SIG-M5 treated with dmso at 0.1 percent for 504 hours (cell line): Measurements from ENCODE around the gene SUCO.
"Not testable (repeated sequence)": the region's sequence is repeated elsewhere in the genome, so short reads cannot be mapped to it uniquely, and the experiment has no call there.

Experiments
- DNase-seq: peaks from one replicate; lab custom pipeline; 2025; ENCODE audit not compliant: unreplicated experiment; lab: John Stamatoyannopoulos, UW

Gene SUCO

GRCh38 chr1:172559572-172560210 is 26.7 kb downstream of the SUCO start:
- DNase-seq: no peak

GRCh38 chr1:172561252-172561651 is 28.3 kb downstream of the SUCO start:
- no peak for DNase-seq

GRCh38 chr1:172566196-172566997 is 33.4 kb downstream of the SUCO start:
- DNase-seq: no peak

- no peak for DNase-seq
Measured at GRCh38 chr1:172567720-172568119, 34.8 kb downstream of the SUCO start.

GRCh38 chr1:172574080-172574479 is 41.1 kb downstream of the SUCO start:
- DNase-seq: no peak

- peak; percentile 64 for DNase-seq
Measured at GRCh38 chr1:172578586-172578985, 45.6 kb downstream of the SUCO start.

- no peak for DNase-seq
Measured at GRCh38 chr1:172581273-172581672, 48.3 kb downstream of the SUCO start.

GRCh38 chr1:172581779-172582178 is 48.8 kb downstream of the SUCO start:
- DNase-seq: no peak

- no peak for DNase-seq
Measured at GRCh38 chr1:172582889-172583288, 49.9 kb downstream of the SUCO start.

GRCh38 chr1:172585348-172585747 is 52.4 kb downstream of the SUCO start:
- DNase-seq: no peak

GRCh38 chr1:172585861-172586260 is 52.9 kb downstream of the SUCO start:
- no peak for DNase-seq

- DNase-seq: no peak
Measured at GRCh38 chr1:172588296-172589291, 55.6 kb downstream of the SUCO start.

GRCh38 chr1:172589553-172589952 is 56.6 kb downstream of the SUCO start:
- DNase-seq: no peak

GRCh38 chr1:172591429-172591828 is 58.5 kb downstream of the SUCO start:
- not testable (repeated sequence) for DNase-seq

- DNase-seq: not testable (repeated sequence)
Measured at GRCh38 chr1:172595066-172595465, 62.1 kb downstream of the SUCO start.

GRCh38 chr1:172596782-172597181 is 63.8 kb downstream of the SUCO start:
- not testable (repeated sequence) for DNase-seq

GRCh38 chr1:172599912-172600311 is 67.0 kb downstream of the SUCO start:
- no peak for DNase-seq

GRCh38 chr1:172600615-172601014 is 67.7 kb downstream of the SUCO start:
- DNase-seq: no peak

- DNase-seq: no peak
Measured at GRCh38 chr1:172601046-172601630, 68.2 kb downstream of the SUCO start.

GRCh38 chr1:172602706-172603105 is 69.8 kb downstream of the SUCO start:
- no peak for DNase-seq

GRCh38 chr1:172603816-172604215 is 70.9 kb downstream of the SUCO start:
- DNase-seq: no peak
